PC-9 (cell line): Measurements from ENCODE around the gene CFAP61. TPM values are rescaled to one million over a fixed set of nuclear protein-coding genes. Genes with fewer than 3 reads are reported as not detected.

Experiments
- BruUV-seq: library from RNA; stranded (reverse); fragments of 400-500 nt; replicated peaks from 2 replicates; lab custom pipeline; 2021; lab: Mats Ljungman, UMichigan
- CTCF ChIA-PET: fragments of 300-600 bp; sonication (Branson Sonifier 250); formaldehyde crosslinking; loops from one replicate; lab custom pipeline; 2022; ENCODE audit warnings: antibody characterized with exemption; lab: Charles Lee
- POLR2A ChIA-PET: fragments of 300-600 bp; sonication (Branson Sonifier 250); formaldehyde crosslinking; loops from one replicate; lab custom pipeline; 2022; ENCODE audit warnings: antibody characterized with exemption; ENCODE audit not compliant: unreplicated experiment; lab: Charles Lee
- DNase-seq, 2 experiments: peaks; one replicate each; pipeline versions ENCODE4 v3.0.0 to v3.0.0-alpha.2; 2015 to 2022; ENCODE audit warnings: mixed read lengths in 1 of 2
- H2AFZ ChIP-seq: fragments of 200-600 bp; sonication (generic); 2 replicates; pipeline ENCODE4 v1.8.1; 2017; ENCODE audit warnings: antibody characterized with exemption
- H3F3A ChIP-seq: fragments of 200-600 bp; sonication (generic); 2 replicates; pipeline ENCODE4 v1.8.1; 2017; ENCODE audit warnings: antibody characterized with exemption, mild to moderate bottlenecking, low read depth; ENCODE audit not compliant: insufficient read depth
- H3K27ac ChIP-seq: fragments of 200-600 bp; sonication (generic); 2 replicates; pipeline ENCODE4 v1.6.1; 2016; ENCODE audit warnings: mixed run types
- H3K27me3 ChIP-seq: fragments of 200-600 bp; sonication (generic); 2 replicates; pipeline ENCODE4 v1.6.1; 2016; ENCODE audit warnings: low read depth, mixed run types; ENCODE audit not compliant: insufficient read depth
- H3K36me3 ChIP-seq: fragments of 200-600 bp; sonication (generic); 2 replicates; pipeline ENCODE4 v1.6.1; 2016; ENCODE audit warnings: low read depth, mixed run types
- H3K4me1 ChIP-seq: fragments of 200-600 bp; sonication (generic); replicated peaks from 2 replicates; pipeline ENCODE4 v1.6.1; 2016; ENCODE audit warnings: mixed run types; ENCODE audit not compliant: insufficient read depth
- H3K4me2 ChIP-seq: fragments of 200-600 bp; sonication (generic); 2 replicates; pipeline ENCODE4 v1.6.1; 2017; ENCODE audit warnings: mixed run types
- H3K4me3 ChIP-seq: fragments of 200-600 bp; sonication (generic); 2 replicates; pipeline ENCODE4 v1.6.1; 2016; ENCODE audit warnings: mixed run types
- H3K79me2 ChIP-seq: fragments of 200-600 bp; sonication (generic); 2 replicates; pipeline ENCODE4 v1.6.1; 2017; ENCODE audit warnings: low read depth, mixed run types
- H3K9me2 ChIP-seq: fragments of 200-600 bp; sonication (generic); 2 replicates; pipeline ENCODE4 v1.8.1; 2017; ENCODE audit warnings: mild to moderate bottlenecking; ENCODE audit not compliant: insufficient read depth
- H3K9me3 ChIP-seq: fragments of 200-600 bp; sonication (generic); 2 replicates; pipeline ENCODE4 v1.8.1; 2016; ENCODE audit warnings: low read depth; ENCODE audit not compliant: insufficient read depth
- H4K20me1 ChIP-seq: fragments of 200-600 bp; sonication (generic); 2 replicates; pipeline ENCODE4 v1.8.1; 2017; ENCODE audit not compliant: insufficient read depth
- EZH2 ChIP-seq: fragments of 200-600 bp; sonication (generic); IDR thresholded peaks from 2 replicates; pipeline ENCODE4 v1.8.0; 2017; ENCODE audit warnings: antibody characterized with exemption, low read depth
- intact Hi-C: fragments of 100-400 bp; cut with micrococcal nuclease; formaldehyde crosslinking; loops from one replicate; pipeline ENCODE4 v1.10.0; 2022; ENCODE audit not compliant: unreplicated experiment
- total RNA-seq: library from RNA; stranded (reverse); gene quantifications from 2 replicates; pipeline ENCODE4 v1.2.3, GENCODE V29; 2021
- TF ChIP-seq, protein P1 (sequence below): fragments of 200-600 bp; sonication (generic); conservative IDR thresholded peaks from 2 replicates; pipeline ENCODE4 v1.6.1; 2017; ENCODE audit warnings: mixed run types, antibody characterized with exemption, mild to moderate bottlenecking, moderate library complexity

Gene CFAP61
- total RNA-seq, 1 experiment from 2014 or later: 2.6 TPM

DNA sequence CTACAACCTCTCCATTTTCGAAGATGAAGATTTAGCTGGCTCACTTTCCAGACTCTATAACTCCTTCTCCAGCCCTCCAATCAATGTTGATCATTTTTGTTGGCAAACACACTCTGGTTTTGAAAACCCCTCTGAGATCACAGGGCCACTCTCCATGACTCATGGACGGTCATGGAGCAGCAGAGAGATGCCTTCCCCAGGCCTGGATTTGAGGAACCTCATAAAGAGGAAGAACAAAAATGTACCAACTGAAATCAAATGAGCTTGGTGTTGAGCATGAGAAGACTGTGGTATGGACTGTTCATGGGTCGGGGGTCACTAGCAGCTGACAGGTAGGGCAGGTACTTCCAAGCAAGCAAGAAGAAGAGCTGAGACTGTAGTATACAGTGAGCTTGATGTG, 202.8 kb downstream of the CFAP61 start:
- Histone ChIP-seq H3K4me2 (no peak overlapping the region), H3K4me3 (no peak overlapping the region), H3K79me2 (no peaks in the 10 kb centered on the region), H3K9me3 (no peaks in the 10 kb centered on the region), H3K36me3 (no peaks in the 10 kb centered on the region), H3K4me1 (no peaks in the 10 kb centered on the region), H3K27me3 (peaks cover 42% of the 10 kb centered on the region), H4K20me1 (no peaks in the 10 kb centered on the region), H3K27ac (no peak overlapping the region), H3K9me2 (no peaks in the 10 kb centered on the region), H3F3A (no peaks in the 10 kb centered on the region), H2AFZ (no peak overlapping the region)
- ChIA-PET POLR2A (no interaction called here), CTCF (no interaction called here)
- no peak for TF ChIP-seq EZH2
- TF ChIP-seq, protein P1, sequence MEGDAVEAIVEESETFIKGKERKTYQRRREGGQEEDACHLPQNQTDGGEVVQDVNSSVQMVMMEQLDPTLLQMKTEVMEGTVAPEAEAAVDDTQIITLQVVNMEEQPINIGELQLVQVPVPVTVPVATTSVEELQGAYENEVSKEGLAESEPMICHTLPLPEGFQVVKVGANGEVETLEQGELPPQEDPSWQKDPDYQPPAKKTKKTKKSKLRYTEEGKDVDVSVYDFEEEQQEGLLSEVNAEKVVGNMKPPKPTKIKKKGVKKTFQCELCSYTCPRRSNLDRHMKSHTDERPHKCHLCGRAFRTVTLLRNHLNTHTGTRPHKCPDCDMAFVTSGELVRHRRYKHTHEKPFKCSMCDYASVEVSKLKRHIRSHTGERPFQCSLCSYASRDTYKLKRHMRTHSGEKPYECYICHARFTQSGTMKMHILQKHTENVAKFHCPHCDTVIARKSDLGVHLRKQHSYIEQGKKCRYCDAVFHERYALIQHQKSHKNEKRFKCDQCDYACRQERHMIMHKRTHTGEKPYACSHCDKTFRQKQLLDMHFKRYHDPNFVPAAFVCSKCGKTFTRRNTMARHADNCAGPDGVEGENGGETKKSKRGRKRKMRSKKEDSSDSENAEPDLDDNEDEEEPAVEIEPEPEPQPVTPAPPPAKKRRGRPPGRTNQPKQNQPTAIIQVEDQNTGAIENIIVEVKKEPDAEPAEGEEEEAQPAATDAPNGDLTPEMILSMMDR: no peak
- intact Hi-C loops: no loop called here
- DNase-seq: no peak
- BruUV-seq: no TSS peak

DNA sequence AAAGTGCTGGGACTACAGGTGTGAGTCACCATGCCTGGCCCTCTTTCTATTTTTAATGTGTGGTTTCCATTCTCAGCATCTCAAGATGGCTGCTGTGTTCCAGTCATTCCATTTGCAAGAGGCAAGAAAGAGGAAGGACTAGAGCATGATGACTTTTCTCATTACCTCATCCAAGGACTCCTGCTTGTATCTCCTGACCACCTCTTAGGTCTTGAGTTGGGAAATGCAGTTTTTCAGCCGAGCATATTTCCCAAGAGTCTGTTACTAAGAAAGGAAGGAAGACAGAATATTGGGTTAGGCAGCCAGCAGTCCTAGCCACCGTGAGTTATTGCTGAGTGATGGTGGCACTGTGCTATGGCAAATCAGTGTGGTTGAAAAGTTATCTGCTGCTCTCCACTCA, 207.2 kb downstream of the CFAP61 start:
- Histone ChIP-seq H3K79me2 (no peaks in the 10 kb centered on the region), H2AFZ (no peak overlapping the region), H3K36me3 (no peaks in the 10 kb centered on the region), H3K4me3 (no peak overlapping the region), H3F3A (no peaks in the 10 kb centered on the region), H4K20me1 (no peaks in the 10 kb centered on the region), H3K4me1 (no peaks in the 10 kb centered on the region), H3K4me2 (no peak overlapping the region), H3K27me3 (peaks cover 22% of the 10 kb centered on the region; the same call in 1 of the 2 replicates), H3K9me2 (no peaks in the 10 kb centered on the region), H3K27ac (no peak overlapping the region), H3K9me3 (no peaks in the 10 kb centered on the region)
- CTCF ChIA-PET: no interaction called here
- no TSS peak for BruUV-seq
- intact Hi-C loops: no loop called here
- TF ChIP-seq EZH2: no peak
- TF ChIP-seq, protein P1: no peak
- DNase-seq: no peak
- POLR2A ChIA-PET: no interaction called here

DNA sequence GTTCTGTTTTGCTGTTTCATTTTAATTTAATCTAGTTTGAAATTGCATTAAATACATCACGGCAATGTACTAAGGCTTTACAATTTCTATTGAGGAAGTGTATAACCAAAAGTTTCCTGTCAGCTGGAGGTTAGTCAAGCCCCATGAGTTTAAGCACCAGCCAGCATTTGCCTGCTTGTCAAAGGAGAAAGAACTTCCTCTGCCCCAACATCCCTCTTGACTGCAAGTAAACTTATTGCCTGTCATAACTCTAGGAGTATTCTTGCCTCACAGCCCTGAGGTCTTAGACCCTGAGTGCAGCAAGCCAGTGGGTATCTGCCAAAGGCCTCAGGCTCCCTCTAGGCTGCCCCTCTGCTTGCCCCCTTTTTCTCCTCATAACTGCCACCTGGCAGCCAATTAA, 208.8 kb downstream of the CFAP61 start:
- no peaks in the 10 kb centered on the region for H3K36me3 ChIP-seq
- H3K27me3 ChIP-seq: peaks cover 12% of the 10 kb centered on the region
- no TSS peak for BruUV-seq
- no peak for TF ChIP-seq EZH2
- TF ChIP-seq, protein P1: no peak
- CTCF ChIA-PET: no interaction called here
- no peaks in the 10 kb centered on the region for H3K4me1 ChIP-seq
- POLR2A ChIA-PET: no interaction called here
- no peak overlapping the region for H2AFZ ChIP-seq
- DNase-seq: no peak
- intact Hi-C loops: no loop called here
- no peaks in the 10 kb centered on the region for H3K9me2 ChIP-seq
- no peaks in the 10 kb centered on the region for H4K20me1 ChIP-seq
- no peaks in the 10 kb centered on the region for H3K9me3 ChIP-seq
- no peaks in the 10 kb centered on the region for H3F3A ChIP-seq
- no peak overlapping the region for H3K4me3 ChIP-seq
- H3K27ac ChIP-seq: no peak overlapping the region
- no peak overlapping the region for H3K4me2 ChIP-seq
- no peaks in the 10 kb centered on the region for H3K79me2 ChIP-seq
